Left ventricle myocardium inferior (tissue), 1 donor: ENCODE results near the gene STK40. TPM values are rescaled to one million over a fixed set of nuclear protein-coding genes. Genes with fewer than 3 reads are reported as not detected.

Experiments
- DNase-seq: peaks from one replicate; pipeline ENCODE4 v3.0.0-alpha.2; 2020
- H3K27ac ChIP-seq: fragments of 200-600 bp; replicated peaks from 2 replicates; pipeline ENCODE4 v1.8.0; 2021
- H3K27me3 ChIP-seq: fragments of 200-600 bp; 2 replicates; pipeline ENCODE4 v1.8.0; 2021; ENCODE audit warnings: low read depth
- H3K36me3 ChIP-seq: fragments of 200-600 bp; 2 replicates; pipeline ENCODE4 v1.8.0; 2021
- H3K4me1 ChIP-seq: fragments of 200-600 bp; 2 replicates; pipeline ENCODE4 v1.8.0; 2021
- H3K4me3 ChIP-seq: fragments of 200-600 bp; 2 replicates; pipeline ENCODE4 v1.8.0; 2021; ENCODE audit warnings: mild to moderate bottlenecking, moderate library complexity
- H3K9me3 ChIP-seq: fragments of 200-600 bp; replicated peaks from 2 replicates; pipeline ENCODE4 v1.8.0; 2021
- intact Hi-C: fragments of 100-400 bp; cut with micrococcal nuclease; formaldehyde crosslinking; loops from one replicate; pipeline ENCODE4 v1.11.0; 2022
- total RNA-seq: library from RNA; stranded (reverse); fragmentation: NEBNext Ultra II Directional; extraction: Animal tissue kit (Norgen Biotek cat#: 25700); gene quantifications from one replicate; pipeline ENCODE4 v1.2.1, GENCODE V29; 2021
- TF ChIP-seq, protein P1 (sequence below): fragments of 200-600 bp; IDR thresholded peaks from 2 replicates; pipeline ENCODE4 v1.8.0; 2021; ENCODE audit warnings: antibody characterized with exemption, mild to moderate bottlenecking, borderline replicate concordance
- donor health status: DM: no; HTN: yes; CAD: no; lungs with severe emphysema.

The STK40 gene
- total RNA-seq, 1 donor from 2014 or later = 69.8 TPM

GRCh38 chr1:36415661-36416326 lies 30.1 kb upstream of the STK40 start:
- peaks cover 20% of the 10 kb centered on the region for H3K4me1 ChIP-seq
- intact Hi-C loops = no loop called here
- no peaks in the 10 kb centered on the region for H3K36me3 ChIP-seq
- no peaks in the 10 kb centered on the region for H3K9me3 ChIP-seq
- H3K27ac ChIP-seq = no peak overlapping the region
- H3K27me3 ChIP-seq = no peaks in the 10 kb centered on the region
- DNase-seq = no peak
- TF ChIP-seq, protein P1, sequence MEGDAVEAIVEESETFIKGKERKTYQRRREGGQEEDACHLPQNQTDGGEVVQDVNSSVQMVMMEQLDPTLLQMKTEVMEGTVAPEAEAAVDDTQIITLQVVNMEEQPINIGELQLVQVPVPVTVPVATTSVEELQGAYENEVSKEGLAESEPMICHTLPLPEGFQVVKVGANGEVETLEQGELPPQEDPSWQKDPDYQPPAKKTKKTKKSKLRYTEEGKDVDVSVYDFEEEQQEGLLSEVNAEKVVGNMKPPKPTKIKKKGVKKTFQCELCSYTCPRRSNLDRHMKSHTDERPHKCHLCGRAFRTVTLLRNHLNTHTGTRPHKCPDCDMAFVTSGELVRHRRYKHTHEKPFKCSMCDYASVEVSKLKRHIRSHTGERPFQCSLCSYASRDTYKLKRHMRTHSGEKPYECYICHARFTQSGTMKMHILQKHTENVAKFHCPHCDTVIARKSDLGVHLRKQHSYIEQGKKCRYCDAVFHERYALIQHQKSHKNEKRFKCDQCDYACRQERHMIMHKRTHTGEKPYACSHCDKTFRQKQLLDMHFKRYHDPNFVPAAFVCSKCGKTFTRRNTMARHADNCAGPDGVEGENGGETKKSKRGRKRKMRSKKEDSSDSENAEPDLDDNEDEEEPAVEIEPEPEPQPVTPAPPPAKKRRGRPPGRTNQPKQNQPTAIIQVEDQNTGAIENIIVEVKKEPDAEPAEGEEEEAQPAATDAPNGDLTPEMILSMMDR = no peak
- no peak overlapping the region for H3K4me3 ChIP-seq

- DNase-seq = no peak
- Histone ChIP-seq H3K4me1 (peaks cover 6% of the 10 kb centered on the region), H3K9me3 (no peaks in the 10 kb centered on the region), H3K36me3 (no peaks in the 10 kb centered on the region), H3K4me3 (no peak overlapping the region), H3K27ac (no peak overlapping the region), H3K27me3 (no peaks in the 10 kb centered on the region)
- intact Hi-C loops = no loop called here
- TF ChIP-seq, protein P1 = no peak
Measured at GRCh38 chr1:36414384-36414783, 28.7 kb upstream of the STK40 start.

- no peaks in the 10 kb centered on the region for H3K27me3 ChIP-seq
- H3K4me1 ChIP-seq = no peaks in the 10 kb centered on the region
- H3K27ac ChIP-seq = no peak overlapping the region
- no peaks in the 10 kb centered on the region for H3K36me3 ChIP-seq
- no peaks in the 10 kb centered on the region for H3K9me3 ChIP-seq
- intact Hi-C loops = no loop called here
- no peak overlapping the region for H3K4me3 ChIP-seq
- TF ChIP-seq, protein P1 = no peak
- DNase-seq = no peak
Measured at GRCh38 chr1:36411674-36412648, 26.2 kb upstream of the STK40 start.

DNA sequence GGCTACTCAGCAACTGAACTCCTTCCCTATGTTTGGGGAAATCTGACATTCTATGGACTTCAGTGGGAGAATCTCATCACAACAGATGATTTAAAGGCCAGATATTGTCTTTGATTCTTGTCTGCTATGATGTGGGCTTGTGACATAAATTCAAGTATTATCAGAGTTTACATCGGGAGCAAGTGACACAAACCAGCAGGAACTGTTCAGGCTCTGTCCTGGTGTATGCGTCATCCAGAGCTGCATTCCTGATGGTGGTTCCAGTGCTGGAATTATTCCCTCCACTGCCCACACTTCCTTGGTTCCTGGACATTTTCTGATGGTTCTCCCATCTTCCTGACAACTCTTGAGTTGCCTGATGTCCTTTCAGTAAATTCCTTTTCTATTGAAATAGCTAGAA lies 22.8 kb upstream of the STK40 start:
- H3K4me3 ChIP-seq = no peak overlapping the region
- H3K27ac ChIP-seq = no peak overlapping the region
- no peaks in the 10 kb centered on the region for H3K36me3 ChIP-seq
- no peaks in the 10 kb centered on the region for H3K27me3 ChIP-seq
- H3K9me3 ChIP-seq = no peaks in the 10 kb centered on the region
- intact Hi-C loops = no loop called here
- no peaks in the 10 kb centered on the region for H3K4me1 ChIP-seq
- TF ChIP-seq, protein P1 = no peak
- no peak for DNase-seq

GRCh38 chr1:36406440-36406839 lies 20.7 kb upstream of the STK40 start:
- H3K36me3 ChIP-seq = no peaks in the 10 kb centered on the region
- no peaks in the 10 kb centered on the region for H3K27me3 ChIP-seq
- H3K4me3 ChIP-seq = no peak overlapping the region
- H3K9me3 ChIP-seq = no peaks in the 10 kb centered on the region
- no peak overlapping the region for H3K27ac ChIP-seq
- no peak for DNase-seq
- no peaks in the 10 kb centered on the region for H3K4me1 ChIP-seq
- intact Hi-C loops = no loop called here
- TF ChIP-seq, protein P1 = no peak
